BE2C (cell line): Measurements from ENCODE around the gene TSHZ1.

ENCODE experiments used
- DNase-seq: peaks from one replicate; pipeline ENCODE4 v3.0.0-alpha.2; 2020
- H3K27me3 ChIP-seq: fragments of 250-450 bp; sonication (Bioruptor Pico); 2 replicates; pipeline ENCODE4 v1.5.1; 2020; ENCODE audit warnings: mild to moderate bottlenecking
- H3K36me3 ChIP-seq: fragments of 250-450 bp; sonication (Bioruptor Pico); 2 replicates; pipeline ENCODE4 v1.5.1; 2020; ENCODE audit warnings: mild to moderate bottlenecking
- H3K4me1 ChIP-seq: fragments of 250-450 bp; sonication (Bioruptor Pico); 2 replicates; pipeline ENCODE4 v1.5.1; 2020
- H3K4me3 ChIP-seq: 2 replicates; pipeline ENCODE4 v1.5.1; 2011; ENCODE audit warnings: low read depth, low read length
- H3K9me3 ChIP-seq: fragments of 250-450 bp; sonication (Bioruptor Pico); 2 replicates; pipeline ENCODE4 v1.5.1; 2020
- TF ChIP-seq, protein P1 (sequence below): IDR thresholded peaks from 2 replicates; pipeline ENCODE4 v1.5.1; 2012; ENCODE audit warnings: mild to moderate bottlenecking, low read depth, low read length

TSHZ1 gene

GRCh38 chr18:75209129-75209950, 1.3 kb upstream of the TSHZ1 start, which contains the start of gene PTGR3:
TSS of gene PTGR3 (minus strand) at chr18:75209139. CDS start at chr18:75209058, 81 bp downstream.
- DNase-seq, result peak; percentile 78
- H3K27me3 ChIP-seq, result peaks cover 8% of the 10 kb centered on the region; the same call in 1 of the 2 replicates
- H3K9me3 ChIP-seq, result no peaks in the 10 kb centered on the region
- 0 out of 2 replicates have a peak, but pooled peaks cover 3% of the 10 kb centered on the region for H3K4me1 ChIP-seq
- no peaks in the 10 kb centered on the region for H3K36me3 ChIP-seq
- H3K4me3 ChIP-seq, result peak within 1 kb of the TSS; percentile 71
- TF ChIP-seq, protein P1, sequence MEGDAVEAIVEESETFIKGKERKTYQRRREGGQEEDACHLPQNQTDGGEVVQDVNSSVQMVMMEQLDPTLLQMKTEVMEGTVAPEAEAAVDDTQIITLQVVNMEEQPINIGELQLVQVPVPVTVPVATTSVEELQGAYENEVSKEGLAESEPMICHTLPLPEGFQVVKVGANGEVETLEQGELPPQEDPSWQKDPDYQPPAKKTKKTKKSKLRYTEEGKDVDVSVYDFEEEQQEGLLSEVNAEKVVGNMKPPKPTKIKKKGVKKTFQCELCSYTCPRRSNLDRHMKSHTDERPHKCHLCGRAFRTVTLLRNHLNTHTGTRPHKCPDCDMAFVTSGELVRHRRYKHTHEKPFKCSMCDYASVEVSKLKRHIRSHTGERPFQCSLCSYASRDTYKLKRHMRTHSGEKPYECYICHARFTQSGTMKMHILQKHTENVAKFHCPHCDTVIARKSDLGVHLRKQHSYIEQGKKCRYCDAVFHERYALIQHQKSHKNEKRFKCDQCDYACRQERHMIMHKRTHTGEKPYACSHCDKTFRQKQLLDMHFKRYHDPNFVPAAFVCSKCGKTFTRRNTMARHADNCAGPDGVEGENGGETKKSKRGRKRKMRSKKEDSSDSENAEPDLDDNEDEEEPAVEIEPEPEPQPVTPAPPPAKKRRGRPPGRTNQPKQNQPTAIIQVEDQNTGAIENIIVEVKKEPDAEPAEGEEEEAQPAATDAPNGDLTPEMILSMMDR, result no peak

GRCh38 chr18:75209951-75210258, 692 bp upstream of the TSHZ1 start:
- TF ChIP-seq, protein P1, result no peak
- no peaks in the 10 kb centered on the region for H3K9me3 ChIP-seq
- DNase-seq, result no peak
- H3K4me1 ChIP-seq, result 0 out of 2 replicates have a peak, but pooled peaks cover 3% of the 10 kb centered on the region
- peaks cover 3% of the 10 kb centered on the region; the same call in 1 of the 2 replicates for H3K27me3 ChIP-seq
- H3K4me3 ChIP-seq, result peak overlapping the region; percentile 71
- H3K36me3 ChIP-seq, result no peaks in the 10 kb centered on the region

DNA sequence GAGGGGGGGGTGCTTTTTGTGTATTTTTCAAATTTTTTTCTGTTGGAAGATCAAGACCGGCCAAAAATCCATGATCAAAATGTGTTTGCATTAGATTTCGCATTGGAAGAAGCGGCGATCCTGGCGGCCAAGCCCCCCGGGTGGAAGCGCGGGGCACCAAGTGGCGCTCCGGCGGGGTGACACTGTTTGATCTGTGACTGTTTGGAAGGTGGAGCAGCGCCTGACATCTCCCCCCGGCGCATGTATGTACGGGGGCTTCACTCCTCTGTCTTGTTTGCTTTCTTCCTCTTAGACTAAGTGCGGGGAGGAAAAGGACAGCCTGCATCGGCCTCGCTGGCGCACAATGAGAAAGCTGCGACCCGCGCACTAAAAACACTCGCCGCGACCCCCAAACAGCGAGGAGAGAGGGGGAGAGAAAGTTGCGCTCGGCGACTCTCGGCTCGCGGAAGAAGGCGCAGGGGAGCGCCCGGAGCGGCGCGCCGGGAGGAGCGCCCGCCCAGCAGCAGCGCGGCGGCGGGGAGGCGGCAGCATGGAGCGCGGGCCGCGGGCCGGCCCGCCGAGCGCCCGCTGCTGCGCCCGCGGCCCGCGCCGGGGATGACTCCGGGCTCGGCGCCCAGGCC, 515 bp downstream of the TSHZ1 start:
- TF ChIP-seq, protein P1, result no peak

DNA sequence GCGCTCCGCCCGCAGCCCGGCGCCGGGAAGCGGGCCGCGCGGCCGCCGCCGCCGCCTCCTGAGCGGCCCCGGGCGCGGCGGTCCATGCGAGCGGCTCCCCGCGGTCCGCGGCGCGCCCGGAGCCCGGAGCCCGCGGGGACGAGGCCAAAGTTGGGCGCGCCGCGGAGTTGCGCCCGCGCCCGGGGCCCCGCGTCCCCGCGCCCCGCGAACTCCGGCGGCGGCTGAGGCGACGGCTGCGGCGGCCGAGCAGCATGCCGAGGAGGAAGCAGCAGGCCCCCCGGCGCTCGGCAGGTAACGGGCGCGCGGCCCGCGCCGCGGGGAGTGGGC, 992 bp downstream of the TSHZ1 start:
- no peaks in the 10 kb centered on the region for H3K9me3 ChIP-seq
- no peaks in the 10 kb centered on the region for H3K27me3 ChIP-seq
- H3K36me3 ChIP-seq, result no peaks in the 10 kb centered on the region
- no peak for DNase-seq
- H3K4me1 ChIP-seq, result 0 out of 2 replicates have a peak, but pooled peaks cover 3% of the 10 kb centered on the region
- H3K4me3 ChIP-seq, result peak overlapping the region; percentile 60
- TF ChIP-seq, protein P1, result no peak

More for the DNA sequence above, 515 bp downstream of the TSHZ1 start:
- peak overlapping the region; percentile 71 for H3K4me3 ChIP-seq
- 0 out of 2 replicates have a peak, but pooled peaks cover 3% of the 10 kb centered on the region for H3K4me1 ChIP-seq
- no peaks in the 10 kb centered on the region for H3K9me3 ChIP-seq
- DNase-seq, result no peak
- no peaks in the 10 kb centered on the region for H3K27me3 ChIP-seq
- H3K36me3 ChIP-seq, result no peaks in the 10 kb centered on the region

DNA sequence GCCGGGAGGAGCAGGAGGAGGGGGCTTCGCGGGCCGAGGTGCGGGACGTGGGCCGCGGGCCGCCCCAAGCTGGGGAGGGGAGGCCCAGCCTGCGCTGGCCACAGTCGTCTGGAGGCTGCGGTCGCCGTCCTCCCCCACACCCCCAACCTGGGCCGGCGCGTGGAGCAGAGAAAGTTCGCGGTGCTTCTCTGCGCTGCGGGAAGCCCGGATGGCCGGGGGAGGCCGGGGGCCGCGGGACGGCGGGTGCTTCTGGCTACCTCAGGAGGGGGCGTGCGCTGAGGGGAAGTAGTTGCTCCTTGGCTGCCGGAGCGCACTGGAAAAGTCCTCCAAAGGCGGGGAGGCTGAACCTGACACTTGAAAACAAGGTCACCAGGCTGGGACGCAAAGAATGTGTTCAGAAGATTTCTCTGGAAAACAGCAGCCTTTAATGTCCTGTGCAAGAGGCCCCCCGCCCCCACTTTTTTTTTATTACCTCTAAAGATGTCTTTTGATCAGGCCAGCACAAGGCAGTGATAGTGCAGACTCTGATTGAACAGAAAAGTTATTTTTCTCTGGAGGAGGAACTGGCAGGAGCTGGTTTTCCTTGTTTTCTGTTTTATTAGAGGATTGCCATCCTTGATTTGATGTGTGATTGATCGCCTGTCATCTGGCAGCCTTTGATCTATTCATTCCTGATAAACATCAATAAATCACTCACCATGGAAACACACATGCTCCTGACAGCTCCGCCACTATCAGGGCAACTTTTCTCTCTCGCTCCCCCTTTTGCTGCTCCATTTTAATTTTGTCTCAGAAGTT, 1.6 kb downstream of the TSHZ1 start:
- H3K9me3 ChIP-seq, result no peaks in the 10 kb centered on the region
- H3K4me3 ChIP-seq, result peak overlapping the region; percentile 60
- H3K4me1 ChIP-seq, result 0 out of 2 replicates have a peak, but pooled peaks cover 3% of the 10 kb centered on the region
- no peaks in the 10 kb centered on the region for H3K27me3 ChIP-seq
- no peak for DNase-seq
- H3K36me3 ChIP-seq, result no peaks in the 10 kb centered on the region
- TF ChIP-seq, protein P1, result no peak
